GM21723 (cell line): ENCODE data around the gene LARP7.
"Not testable (repeated sequence)": the region's sequence is repeated elsewhere in the genome, so short reads cannot be mapped to it uniquely, and the experiment has no call there.

Experiments
- ATAC-seq: cut with Tn5 transposase; IDR thresholded peaks from one replicate; pipeline ENCODE4 v1.9.1; 2021; ENCODE audit warnings: mild to moderate bottlenecking, moderate library complexity; ENCODE audit not compliant: unreplicated experiment

Gene LARP7

DNA sequence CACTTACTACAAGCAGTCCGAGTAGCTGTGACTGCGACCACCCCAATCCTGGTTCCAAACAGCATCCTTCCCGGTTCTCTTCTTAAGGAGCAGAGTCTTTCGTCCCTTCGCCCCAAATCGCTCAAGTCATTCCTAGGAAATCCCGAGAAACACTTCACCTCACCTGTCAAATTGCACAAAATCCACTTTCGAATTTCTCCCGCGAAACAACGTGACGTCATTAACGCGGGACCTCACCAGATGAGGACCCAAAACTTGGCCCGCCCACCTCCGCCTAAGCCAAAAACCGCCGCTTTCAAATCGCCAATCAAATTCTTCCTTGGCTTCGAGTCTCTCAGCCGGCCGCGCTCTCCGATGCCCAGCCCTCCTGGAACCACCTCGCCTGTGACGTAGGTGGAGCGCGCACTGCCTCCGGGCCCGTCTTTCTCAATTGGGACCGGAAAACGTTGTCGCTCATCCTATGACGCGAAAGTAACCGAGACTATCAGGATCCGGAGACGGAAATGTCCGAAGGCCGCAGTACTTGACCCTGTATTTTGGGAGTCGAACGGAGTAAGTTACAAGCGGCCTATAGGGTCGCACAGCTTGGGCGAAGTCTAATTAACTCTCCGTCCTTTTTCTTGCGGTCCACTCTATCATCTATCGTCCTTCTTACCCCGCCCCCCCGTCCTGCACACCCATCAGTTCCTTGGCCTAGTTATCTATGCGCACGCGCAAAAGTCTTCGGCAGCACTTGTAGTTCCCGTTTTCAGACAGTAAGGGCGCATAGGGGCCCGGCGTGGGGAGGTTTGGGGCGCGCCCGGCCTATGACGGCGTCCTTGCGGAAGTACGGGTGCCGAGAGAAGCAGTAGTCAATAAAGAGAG lies at the start of gene LARP7, which contains the start of gene ZGRF1:
Gene LARP7, plus strand, starts transcription at position 456 of the 864 bp plus-strand sequence. CDS start 7,527 bp downstream, outside the sequence.
Gene ZGRF1, minus strand, starts transcription at position 222 of the 864 bp plus-strand sequence. CDS start 3,733 bp downstream, outside the sequence.
- peak; percentile 91 for ATAC-seq

DNA sequence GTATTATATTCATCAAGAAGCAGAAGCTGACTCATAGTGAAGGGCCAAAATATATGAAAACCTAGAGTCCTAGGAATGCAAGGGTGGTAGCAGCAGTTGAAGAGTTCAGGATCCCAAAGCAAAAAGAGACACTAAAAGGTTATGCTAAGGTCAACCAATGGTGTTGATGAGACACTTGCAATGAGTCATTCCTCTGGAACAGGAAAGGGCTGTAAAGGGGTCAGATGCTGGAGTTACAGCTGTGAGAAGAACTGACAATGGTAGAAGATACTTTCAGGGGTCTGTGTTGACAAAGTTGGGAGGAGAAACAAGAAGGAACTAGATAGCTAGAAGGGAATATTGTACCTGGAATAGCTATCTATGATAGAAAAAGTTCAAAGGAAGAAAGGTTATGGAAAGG lies 47.7 kb upstream of the LARP7 start:
- ATAC-seq, result no peak

DNA sequence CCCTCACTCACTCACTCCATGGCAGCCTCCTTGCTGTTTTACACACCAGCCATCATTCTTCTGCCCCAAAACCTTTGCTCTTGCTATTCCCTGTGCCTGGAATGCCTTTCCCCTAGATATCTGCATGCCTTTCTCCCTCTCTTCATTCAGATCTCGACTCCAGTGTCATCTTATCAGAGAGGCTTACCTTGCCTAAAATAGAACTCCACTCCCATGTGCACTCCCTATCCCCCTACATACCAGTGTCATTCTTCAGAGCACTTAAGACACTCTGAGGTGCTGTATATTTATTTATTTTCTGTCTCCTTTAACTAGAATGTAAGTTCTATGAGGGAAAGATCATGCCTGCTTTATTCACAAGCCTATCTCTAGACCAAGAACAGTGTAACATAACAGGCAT lies 45.4 kb upstream of the LARP7 start:
- no peak for ATAC-seq

DNA sequence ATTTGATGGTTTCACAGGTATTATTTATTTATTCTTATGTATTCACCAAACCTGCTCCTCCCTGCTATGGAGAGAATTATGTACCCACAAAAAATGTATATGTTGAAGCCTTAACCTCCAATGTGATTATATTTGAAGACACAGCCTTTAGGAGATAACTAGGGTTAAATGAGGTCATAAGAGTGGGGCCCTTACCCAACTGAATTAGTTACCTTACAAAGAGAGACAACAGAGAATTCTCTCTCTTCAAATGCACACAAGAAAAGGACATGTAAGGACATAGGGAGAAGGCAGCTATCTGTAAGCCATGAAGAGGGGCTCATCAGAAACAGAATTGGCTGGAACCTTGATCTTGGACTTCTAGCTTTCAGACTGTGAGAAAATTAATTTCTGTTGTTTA lies 44.2 kb upstream of the LARP7 start:
- no peak for ATAC-seq

DNA sequence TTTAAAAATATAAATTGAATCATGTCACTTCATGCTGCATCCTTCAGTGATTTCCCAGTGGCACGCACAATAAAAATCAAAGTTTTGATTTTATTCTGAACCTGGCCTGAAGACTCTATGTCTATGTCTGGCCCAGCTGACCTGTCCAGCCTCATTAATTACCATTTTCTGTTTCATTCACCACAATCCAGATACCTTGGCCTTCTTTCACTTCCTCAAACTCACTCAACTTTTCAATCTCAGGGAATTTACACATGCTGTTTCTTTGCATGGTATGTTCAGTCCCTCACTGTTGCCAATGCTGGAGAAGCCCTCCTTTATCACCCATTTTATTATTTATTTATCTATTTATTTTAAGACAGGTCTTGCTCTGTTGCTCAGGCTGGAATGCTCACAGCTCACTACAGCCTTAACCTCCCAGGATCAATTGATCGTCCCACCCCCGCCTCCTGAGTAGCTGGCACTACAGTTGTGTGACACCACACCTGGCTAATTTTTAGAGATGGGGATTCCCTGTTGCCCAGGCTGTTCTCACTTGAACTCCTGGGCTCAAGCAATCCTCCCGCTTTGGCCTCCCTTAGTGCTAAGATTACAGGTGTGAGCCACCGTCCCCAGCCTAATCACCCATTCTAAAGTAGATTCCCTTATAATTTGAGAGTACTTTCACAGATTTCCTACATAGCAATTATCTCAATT lies 43.4 kb upstream of the LARP7 start:
- ATAC-seq, result no peak

DNA sequence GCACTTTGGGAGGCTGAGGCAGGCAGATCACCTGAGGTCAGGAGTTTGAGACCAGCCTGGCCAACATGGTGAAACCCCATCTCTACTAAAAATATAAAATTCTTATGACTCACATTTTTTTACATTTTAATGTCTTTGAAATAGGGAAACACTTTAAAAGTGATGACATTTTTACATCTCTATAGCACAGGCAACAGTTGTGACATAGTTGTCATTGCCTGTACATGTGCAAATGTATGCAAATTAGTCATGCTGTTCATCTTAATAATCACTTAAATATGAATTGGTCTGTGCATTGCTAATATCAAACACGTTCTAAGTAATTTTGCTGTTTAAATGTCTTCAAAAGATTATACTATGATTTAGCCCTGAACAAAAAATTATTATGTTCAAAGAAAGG lies 42.0 kb upstream of the LARP7 start:
- no peak for ATAC-seq

DNA sequence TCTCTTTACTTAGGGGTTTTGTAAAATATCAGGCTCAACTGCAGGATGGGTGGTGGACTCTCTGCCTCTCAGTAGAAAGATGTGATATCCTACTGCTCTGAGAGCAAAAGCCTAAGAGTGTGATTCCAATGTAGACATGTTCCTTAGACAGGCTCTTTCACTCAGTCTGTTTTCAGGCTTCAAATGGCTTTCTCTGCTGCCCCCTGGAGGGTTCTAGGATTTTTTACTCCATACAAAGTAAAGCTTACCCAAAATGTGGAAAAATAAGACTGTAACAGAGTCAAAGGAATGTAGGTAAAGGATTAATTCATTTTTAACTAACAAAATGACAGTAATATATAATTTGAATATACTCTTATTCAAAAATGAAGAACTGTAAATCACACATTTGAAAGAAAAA lies 32.4 kb upstream of the LARP7 start:
- ATAC-seq, result peak; percentile 74

DNA sequence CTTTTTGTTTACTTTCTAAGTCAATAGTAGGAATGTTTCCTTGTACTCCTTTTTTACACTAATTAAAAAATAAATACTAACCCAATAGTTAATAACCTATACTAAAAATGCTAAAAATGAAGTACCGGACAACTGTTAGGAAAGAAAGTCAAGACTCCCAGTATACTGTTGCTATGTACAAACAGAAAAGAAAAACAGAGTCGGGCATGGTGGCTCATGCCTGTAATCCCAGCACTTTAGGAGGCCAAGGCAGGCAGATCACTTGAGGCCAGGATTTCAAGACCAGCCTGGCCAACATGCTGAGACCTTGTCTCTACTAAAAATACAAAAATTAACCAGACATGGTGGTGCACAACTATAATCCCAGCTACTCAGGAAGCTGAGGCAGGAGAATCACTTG lies 24.1 kb upstream of the LARP7 start:
- ATAC-seq, result not testable (repeated sequence)

DNA sequence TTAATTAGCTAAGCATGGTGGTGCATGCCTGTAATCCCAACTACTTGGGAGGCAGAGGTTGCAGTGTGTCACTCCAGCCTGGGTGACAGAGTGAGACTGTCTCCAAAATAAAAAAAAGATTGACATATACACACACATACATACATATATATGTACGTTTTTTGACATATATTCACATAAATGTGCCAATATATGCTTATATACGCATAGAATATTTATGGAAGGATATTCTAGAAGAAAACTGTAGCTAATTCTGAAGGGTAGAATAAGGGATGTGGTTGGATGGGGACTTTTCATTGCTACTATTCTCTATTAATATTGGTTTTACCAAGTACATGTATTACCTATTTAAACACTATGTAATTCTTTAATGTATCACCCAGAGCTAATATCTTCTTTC lies 20.0 kb upstream of the LARP7 start:
- ATAC-seq, result no peak

DNA sequence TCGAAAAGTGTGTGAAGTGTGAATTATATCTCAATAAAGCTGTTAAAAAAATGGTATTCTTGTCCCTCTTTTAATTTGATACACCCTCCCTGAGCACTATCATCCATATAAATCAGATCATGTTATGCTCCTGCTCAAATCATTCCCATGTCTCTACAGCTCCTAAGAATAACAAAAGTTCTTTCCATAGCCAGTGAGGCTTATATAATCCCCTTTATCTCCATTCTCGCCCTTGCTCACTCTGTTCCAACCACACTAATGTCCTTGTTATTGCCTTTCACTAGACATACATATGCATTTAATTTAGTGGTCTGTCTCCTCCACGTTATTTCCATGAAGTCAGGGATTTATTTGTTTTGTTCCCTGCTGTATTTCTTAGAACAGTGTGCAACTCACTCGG lies 10.7 kb upstream of the LARP7 start:
- ATAC-seq, result no peak

DNA sequence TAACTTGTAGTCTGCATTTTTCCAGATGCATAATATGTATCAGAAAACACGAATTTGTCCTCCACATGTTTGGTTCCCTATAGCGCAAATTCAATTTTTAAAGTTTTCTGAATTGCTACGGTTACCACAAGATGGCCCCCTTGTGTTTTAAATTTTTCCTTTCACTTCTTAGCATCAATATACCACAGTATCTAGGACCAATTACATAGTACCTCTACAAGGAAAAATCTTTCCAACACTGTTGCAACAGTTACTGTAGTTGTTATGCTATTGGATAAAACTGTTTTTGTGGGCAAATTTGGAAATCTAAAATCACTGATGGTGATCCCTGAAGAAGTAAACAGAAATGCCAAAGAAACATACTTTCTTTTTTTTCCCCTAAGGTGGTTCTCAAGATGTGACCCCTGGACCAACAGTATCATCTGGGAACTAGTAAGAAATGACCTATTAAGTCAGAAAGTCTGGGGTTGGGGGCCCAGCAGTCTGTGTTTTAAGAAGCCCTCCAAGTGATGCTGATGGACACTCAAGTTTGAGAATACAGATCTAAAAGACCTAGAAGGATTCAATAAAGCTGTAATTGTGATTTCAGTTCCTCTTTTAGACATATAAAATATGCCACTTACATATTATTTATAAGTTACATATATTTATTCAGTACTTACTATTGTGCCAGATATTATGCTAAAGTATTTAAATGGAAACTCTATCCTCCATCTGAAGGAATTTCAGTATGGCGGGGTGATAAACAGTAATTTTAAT lies 3.3 kb upstream of the LARP7 start:
- ATAC-seq, result no peak

DNA sequence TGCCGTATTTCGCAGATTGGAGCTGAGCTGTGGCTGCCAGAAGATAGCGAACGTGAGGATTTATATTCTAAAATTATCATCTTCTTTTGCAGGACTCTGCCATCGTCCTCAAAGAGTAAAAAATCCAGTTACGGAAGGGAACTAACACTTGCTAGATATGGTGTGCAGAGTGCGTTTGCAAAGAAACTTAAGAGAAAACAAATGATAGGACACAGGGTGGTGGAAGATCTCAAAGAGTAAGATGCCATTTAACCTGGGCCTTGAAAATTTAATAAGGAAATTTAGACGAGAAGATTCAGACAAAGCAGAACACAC lies 566 bp downstream of the LARP7 start:
- peak; percentile 1 for ATAC-seq

DNA sequence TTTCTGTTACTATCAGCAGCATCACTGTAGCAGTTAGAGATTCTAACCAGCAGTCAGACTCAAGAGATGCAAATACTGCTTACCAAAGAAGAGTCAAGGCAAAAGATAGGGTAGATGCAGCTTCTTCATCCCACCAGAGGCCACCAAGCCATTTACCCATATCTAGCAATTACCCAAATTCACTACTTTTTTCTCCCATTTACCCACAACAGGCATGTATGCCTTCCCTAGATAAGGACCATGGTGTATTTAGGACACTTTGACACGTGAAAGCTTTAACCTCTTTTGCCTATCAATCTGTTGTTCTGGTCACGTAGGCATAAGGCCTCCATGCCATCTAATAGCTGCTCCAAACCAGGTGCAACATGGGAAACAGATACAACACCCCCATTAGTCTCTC lies 5.6 kb downstream of the LARP7 start:
- ATAC-seq, result no peak

DNA sequence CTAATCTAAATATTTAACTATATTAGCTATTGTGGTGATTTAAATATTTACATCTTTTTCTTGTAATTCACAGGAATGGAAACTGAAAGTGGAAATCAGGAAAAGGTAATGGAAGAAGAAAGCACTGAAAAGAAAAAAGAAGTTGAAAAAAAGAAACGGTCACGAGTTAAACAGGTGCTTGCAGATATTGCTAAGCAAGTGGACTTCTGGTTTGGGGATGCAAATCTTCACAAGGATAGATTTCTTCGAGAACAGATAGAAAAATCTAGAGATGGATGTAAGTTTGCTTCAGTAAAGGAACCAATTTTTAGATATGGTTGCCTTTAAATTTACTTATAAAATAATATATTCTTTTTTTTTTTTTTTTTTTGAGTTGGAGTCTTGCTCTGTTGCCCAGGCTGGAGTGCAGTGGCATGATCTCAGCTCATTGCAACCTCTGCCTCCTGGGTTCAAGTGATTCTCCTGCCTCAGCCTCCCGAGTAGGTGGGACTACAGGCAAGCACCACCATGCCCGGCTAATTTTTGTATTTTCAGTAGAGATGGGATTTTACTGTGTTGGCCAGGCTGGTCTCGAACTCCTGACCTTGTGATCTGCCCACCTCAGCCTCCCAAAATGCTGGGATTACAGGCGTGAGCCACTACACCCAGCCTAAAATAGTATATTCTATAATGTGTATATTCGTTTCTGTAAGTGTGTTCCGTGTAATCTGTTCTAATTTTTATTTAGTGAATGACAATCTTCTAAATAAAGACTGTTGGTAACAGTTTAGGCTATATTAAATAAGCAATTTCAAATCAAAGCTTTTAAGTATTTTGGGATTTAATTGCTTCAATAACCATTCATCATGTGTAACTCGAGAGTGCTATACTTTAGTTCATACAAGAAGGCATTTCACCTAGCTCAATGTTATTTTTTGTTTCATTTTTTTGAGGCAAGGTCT lies 7.9 kb downstream of the LARP7 start:
- ATAC-seq, result not testable (repeated sequence)

DNA sequence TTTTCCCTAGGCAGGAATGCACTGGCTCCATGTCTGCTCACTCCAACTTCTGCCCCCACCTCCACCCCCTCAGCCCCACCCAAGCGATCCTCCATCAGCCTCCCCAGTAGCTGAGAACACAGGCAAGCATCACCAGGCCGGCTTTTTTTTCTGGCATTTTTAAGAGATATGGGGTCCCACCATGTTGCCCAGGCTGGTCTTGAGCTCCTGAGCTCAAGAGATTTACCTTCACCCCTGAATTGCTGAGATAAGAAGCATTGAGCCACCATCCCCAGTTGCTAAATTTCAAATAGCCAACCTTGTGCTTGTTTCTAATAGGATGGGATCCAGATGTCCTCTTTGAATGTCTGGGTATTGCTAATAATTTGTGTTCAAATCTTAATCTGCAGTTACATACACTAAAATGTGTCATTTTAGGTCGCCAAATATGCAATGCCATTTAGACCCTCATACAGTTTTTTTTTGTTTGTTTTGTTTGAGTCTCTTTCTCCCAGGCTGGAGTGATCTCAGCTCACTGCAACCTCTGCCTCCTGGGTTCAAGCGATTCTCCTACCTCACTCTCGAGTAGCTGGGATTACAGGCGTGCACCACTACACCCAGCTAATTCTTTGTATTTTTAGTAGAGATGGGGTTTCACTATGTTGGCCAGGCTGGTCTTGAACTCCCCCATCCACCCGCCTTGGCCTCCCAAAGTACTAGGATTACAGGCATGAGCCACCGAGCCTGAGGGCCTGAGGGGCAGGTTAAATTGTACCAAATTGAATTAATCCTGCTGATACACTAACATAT lies 8.8 kb downstream of the LARP7 start:
- ATAC-seq, result no peak

DNA sequence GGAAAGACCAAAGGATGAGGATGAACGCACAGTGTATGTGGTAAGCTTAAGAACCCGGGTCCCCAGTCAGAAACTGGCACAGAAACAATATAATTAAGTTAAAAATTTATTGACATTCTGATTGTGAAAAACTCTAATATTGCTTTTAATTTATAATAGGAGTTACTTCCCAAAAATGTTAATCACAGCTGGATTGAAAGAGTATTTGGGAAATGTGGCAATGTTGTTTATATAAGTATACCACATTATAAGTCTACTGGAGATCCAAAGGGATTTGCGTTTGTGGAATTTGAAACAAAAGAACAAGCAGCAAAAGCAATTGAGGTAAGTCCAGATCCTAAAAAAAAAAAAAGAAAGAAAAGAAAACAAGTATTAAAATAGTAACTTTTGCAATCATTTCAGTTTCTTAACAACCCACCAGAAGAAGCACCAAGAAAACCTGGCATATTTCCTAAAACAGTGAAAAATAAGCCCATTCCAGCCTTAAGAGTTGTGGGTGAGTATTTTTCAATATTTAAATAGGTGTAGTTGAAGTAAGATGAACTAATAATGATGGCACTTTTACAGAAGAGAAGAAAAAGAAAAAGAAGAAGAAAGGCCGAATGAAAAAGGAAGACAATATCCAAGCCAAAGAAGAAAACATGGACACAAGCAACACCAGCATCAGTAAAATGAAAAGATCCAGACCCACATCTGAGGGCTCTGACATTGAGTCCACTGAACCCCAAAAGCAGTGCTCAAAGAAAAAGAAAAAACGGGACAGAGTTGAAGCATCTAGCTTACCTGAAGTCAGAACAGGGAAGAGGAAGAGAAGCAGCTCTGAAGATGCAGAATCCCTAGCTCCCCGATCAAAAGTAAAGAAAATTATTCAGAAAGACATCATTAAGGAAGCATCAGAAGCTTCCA lies 9.9 kb downstream of the LARP7 start:
- no peak for ATAC-seq

DNA sequence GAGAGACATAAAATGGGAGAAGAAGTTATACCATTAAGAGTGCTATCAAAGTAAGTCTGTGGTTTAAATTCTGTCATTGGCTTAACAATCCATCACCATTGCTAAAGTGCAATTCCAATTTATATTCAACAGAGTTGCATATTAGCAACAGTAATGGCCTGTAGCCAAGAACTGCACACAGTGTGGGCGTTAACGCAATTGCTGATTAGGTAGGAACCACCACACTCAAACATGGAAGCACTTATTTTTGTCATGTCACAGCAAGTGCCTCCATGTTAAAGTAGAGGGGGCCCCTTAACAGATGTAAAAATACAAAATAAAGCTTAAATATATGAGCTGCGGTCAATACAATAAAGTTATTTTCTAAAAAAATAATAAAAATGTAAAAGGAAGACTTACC lies 10.8 kb downstream of the LARP7 start:
- ATAC-seq, result no peak

DNA sequence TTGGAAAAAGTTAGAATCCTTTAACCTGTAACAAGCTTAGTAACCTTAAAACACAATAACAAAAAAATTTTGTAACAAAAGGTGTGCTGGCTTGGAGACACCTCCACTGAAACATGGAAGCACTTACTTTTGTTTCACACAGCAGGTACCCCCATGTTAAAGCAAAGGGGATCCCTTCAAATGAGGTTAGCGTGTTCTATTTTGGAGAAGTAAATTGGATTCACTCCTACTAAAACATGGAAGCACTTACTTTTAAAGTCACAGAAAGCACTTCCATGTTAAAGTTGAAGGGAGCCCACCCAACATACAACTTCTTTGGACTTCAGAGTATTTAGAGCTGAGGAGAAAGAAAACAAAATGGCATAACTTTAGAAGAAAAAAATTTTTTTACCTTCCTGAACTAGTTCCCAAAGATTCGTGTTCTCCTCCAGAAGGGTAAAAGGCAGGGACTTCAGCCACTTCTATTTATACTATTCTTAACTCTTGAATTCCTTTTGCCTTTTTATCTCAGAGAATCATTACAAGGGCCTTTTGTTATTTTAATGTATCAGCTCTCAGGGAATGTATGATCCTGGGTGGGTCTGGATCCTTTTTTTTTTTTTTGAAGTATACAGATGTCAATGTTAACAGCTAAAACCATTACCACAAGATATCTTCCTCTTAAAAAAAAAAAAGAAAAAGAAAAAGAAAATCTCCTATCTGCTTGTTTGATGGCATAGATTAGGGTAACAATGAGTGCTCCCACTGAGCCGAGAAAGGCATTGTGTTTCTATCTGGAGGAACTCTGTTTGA lies 11.5 kb downstream of the LARP7 start:
- no peak for ATAC-seq
